Right hindlimb (tissue), 1 donor: ENCODE data around the gene GLT8D2.

Experiments used
- DNase-seq: peaks from one replicate; pipeline ENCODE4 v3.0.0-alpha.2; 2018

Gene GLT8D2

DNA sequence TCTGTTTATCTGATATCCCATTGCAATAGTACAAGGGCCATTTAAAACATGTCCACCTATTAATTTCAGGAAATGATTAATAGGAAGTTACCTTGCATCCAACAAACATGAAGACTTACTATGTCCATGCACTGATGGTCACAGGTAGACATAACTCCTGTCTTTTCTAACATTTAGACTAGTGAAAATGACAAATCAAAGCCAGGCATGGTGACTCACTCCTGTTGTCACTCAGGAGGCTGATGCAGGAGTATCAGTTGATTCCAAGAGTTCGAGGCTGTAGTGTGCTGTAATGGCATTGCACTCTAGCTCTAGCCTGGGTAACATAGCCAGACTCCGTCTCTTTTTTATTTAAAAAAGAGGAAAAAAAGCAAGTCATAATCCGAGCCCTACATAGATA lies 105.0 kb downstream of the GLT8D2 start:
- no peak for DNase-seq
